Right renal pelvis (tissue), 4 donors: ENCODE measurements around the gene DYSF. TPM values are rescaled to one million over a fixed set of nuclear protein-coding genes. Genes with fewer than 3 reads are reported as not detected.

Experiments
- DNase-seq, 4 donors: peaks; one replicate each; pipeline ENCODE4 v3.0.0-alpha.2; 2013; ENCODE audit warnings: low read depth in 4 of 4, low spot score in 3 of 4, missing footprints in 1 of 4
- polyA plus RNA-seq, 4 donors: library from polyadenylated mRNA; unstranded; fragments of 120-200 nt; gene quantifications; one replicate each; pipeline ENCODE4 v1.2.1, GENCODE V29; 2013; ENCODE audit not compliant: insufficient read length in 4 of 4

DYSF gene
- polyA plus RNA-seq, 4 donors: 17.1 to 22.6 (median 18.4) TPM

DNA sequence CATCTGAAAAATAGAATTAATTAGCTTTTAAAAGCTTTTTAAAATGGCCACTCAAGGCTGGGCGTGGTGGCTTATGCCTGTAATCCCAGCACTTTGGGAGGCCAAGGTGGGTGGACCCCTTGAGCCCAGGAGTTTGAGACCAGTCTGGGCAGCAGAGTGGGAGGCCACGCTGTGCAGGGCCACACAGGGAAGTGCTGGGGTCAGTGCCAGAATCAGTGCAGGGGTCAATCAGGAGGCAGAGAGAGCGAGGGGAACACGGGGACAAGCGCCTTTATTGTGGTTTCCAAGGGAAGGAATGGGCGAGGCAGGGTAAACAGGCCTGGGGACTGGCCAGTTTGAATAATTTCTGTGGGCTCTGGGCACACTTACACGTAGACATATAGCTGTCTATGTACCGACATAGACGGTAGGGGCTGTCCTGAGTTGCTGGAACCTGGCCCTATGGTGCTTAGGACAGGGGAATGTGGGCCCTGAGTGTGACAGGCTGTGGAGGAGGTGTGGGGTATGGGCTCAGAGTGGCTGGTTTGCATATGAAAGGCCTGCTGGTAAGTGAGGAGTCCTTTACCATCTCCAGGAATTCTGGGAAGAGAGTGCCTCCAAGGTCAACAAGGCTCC lies 42.9 kb downstream of the DYSF start:
- no peak for DNase-seq

DNA sequence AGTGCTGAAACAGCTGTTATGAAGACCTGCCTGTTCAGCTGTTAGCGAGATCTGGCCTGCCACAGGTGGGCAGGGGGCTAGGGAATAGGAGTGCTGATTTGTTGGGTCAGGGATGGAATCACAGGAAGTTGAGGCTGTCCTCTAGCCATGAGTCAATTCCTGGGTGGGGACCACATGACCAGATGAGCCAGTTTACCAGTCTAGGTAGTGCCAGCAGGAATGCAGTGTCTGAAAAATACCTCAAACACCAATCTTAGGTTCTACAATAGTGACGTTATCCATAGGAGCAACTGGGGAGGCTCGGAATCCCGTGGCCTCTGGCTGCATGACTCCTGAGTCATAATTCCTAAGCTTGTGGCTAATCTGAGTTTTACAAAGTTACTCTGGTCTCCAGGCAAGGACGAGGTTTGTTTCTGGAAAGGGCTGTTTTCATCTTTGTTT lies 44.9 kb downstream of the DYSF start:
- no peak for DNase-seq

DNA sequence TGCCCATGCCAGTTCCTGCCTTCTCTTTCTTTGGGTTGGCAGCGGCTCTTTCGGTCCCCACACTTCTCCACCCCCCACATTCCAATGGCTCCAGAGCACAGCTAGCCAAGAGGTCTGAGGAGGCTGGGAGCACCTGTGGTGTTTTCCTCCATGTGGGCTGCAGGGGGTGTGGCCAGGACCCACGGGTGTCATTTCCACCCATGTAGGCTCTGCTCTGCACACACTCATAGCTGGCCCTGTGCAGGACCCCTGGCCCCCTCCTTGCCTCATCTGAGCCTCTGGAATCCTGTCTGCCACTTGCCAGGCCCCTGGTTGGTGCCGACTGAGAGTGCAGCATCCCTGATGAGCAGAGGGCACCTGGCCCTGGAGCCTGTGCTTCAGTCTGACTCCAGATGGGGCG lies 46.3 kb downstream of the DYSF start:
- DNase-seq: no peak

DNA sequence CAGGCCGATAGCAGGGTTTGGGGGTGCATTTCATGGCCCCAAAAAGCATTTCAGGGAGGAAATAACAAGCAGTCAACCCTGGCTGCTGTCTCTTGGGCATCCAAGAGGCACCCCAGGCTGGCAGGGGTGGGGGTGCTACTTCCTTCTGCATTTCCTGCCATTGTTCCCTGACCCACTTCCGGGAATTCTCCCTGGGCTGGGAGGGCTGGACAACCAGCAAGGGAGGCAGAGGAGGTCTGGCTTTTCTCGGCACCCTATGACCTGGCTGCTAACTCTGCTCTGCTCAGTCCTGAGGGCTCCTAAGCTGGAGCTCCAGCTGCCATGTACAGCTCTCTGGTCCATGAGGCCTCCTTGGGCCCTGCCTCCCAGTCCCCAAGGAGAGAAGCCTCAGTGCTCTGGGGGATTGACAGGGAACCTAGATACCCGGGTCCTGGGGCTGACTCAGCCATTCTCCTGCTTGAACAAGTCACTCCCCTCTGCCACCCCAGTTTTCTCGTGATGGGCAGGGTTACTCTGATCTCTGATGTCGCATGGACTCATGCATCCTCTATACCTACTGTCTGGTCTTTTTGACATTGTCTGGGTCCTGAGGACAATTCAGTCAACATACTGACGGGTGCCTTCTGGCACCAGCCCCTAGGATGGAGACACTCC lies 47.2 kb downstream of the DYSF start:
- DNase-seq: no peak

DNA sequence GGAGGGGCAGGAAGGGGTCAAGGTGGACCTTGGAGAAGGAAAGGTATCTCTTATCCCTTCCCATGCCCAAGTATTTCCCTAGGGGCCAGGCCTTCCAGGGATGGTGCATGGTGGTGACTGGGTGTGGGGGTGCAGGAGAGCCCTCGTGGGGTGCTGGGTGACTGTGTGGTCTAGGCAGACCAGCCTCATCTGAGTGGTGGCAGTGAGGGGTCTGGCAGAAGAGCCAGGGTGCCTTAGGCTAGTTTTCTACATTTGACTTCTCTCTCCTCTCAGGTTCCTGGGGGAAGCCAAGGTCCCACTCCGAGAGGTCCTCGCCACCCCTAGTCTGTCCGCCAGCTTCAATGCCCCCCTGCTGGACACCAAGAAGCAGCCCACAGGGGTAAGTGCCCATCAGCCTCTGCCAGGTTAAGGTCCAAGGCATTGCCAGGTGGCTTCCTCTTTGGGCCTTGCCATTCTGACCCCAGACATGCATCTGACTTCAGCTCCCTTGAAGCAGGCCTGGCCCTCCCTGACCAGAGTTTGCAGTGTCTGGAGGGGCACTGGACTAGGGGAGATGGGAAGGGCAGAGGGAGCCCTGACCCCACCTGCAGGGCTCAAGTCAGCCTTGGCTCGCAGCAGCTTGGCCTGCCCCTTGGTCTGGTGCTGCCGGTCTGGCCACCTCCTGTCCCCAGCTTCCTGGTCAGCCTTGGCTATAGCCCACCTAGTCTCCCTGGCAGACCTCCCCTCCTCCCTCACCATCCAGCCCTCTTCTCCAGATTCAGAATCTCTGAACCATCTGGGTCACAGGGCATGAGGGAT lies 49.8 kb downstream of the DYSF start:
- DNase-seq: no peak

DNA sequence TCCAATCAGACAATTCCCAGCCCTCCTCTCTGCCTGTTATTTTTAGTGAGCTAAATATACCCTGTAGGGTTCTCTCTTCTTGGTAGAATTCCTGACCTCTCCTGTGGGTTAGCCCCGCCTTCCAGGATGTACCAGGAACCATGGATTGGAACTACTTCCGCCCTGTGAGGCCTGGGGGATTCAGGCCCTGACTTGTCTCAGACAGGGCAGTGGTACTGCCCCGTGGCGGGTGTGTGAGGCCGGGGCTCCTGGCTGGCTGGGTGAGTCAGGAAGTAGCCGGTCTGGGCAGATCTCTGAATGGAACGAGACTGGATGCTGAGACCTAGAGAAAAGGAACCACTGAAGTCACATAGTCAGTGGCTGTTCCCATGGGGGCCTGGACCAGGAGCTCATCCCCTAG lies 50.5 kb downstream of the DYSF start:
- DNase-seq: no peak

DNA sequence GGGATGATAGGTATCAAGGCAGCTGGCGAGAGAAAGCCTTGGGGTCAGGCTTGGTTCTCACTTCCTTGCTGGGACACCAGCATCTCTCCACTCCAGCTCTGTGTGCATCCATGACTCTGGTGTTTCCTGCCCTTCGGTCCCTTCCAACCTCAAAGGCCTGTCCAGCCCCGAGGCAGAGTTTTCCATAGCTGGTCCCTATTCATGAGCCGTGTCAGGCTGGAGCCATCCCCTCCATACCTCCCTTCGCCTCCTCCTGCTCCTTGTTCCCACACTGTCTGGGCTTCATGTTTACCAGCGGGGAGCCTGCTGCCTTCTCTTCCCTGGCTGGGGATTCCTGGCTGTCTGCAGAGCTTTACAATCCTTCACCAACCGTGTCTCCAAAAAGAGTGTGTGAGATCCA lies 51.2 kb downstream of the DYSF start:
- DNase-seq: no peak

DNA sequence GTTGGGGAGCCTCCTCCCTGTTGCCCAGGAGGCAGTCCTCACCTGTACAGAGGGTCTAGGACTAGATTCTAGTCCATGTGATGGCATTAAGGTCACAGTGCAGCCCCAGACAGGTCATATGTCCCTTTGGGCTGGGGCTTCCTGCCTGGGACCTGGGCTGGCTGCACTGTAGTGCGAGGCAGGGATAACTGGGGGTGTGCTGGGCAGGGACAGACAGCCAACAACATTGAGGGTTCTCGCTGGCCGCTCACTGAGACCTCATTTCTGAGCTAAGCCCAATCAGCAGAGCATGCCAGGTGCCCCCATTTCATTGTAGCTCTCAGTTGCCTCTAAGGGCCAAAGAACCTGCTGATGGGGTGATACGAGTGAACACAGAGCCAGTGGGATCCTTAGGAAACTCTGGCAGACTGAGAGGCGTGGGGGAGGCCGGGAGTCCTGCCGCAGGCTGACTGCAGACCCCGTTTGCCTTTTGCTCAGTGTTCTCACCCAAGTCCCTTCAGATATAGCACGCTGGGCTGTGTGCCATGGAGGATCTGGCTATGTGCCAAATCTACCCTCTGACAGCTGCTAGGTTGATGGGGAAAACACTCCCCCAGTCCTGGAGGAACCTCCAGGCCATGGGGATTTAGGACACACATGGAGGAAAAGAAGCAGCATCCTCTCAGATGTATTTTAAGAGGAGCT lies 51.9 kb downstream of the DYSF start:
- DNase-seq: no peak

DNA sequence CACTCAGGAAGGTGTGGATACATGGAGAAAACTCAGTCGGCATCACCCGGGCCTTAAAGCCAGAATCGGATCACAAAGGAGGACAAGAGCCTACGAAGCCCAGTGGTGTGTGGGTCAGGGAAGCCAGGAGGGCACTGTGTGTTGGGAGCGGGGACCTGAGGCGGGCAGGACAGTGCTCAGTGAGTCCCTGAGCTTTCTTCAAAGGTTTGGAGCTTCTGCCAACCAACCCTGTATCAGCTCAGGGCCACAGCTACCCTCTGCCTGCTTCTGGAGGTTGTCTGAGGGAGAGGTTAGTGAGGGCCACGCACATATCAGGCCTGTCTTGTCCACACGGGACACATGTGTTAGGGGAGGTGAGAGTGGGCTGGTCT lies 52.4 kb downstream of the DYSF start:
- no peak for DNase-seq

DNA sequence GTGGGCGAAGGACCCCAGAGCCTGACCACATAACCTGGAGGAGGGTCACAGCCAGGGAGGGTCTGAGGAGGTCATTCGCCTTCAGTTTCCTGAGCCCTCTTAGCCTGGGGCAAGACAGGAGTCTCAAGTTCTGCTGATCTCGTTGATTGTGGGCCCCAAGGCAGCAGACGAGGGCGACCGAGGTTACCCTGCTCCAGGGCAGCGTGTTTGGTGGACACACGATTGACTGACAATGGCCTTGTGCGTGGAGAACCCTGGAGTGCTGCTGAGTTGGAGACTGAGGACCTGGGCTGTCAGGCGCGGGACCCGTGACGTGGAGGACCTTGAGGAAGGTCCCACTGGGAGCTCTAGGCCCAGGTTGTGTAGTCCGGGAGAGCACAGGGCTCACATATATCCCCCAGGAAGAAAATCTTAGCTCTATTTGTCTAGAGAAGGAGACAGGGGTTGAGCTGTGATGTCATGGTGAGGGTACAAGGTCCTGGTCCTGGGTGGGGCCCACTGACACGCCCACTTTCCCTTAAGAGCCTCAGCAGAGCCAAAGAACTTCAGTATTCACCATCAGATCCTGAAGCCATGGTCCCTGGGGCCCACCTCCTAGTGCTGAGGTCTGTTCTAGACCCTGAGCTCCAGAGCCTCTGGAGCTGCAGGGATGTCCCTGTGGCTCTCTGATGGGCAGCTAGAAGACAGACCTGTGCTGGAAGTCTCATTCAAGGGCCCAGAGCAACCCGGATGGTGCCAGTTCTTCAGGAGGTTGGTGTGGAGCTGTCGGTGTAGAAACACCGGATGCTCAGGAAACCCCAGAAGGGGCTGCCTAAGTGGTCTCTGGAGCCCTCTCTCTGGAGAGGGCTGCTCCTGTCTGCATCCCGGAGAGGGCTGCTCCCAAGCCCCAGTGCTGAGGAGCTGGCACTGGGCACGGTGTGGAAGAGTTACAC lies 53.1 kb downstream of the DYSF start:
- DNase-seq: no peak

DNA sequence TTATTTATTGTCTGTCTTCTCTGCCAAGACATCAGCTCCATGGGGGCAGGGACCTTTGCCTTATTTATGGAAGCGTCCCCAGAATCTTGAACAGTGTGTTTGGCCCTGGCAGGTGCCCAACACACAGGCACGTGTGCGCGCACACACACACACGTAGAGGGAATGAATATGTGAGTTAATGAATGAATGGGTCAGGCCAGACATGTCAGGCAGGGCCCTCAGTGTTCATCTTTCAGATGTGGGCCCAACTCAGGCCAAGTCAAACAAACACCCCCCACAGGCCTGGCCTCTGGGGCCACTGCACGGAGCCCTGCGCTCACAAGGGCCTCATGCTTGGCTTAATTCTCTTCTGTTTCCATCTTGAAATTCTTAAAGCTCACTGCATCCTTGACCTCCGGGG lies 54.1 kb downstream of the DYSF start:
- DNase-seq: no peak

DNA sequence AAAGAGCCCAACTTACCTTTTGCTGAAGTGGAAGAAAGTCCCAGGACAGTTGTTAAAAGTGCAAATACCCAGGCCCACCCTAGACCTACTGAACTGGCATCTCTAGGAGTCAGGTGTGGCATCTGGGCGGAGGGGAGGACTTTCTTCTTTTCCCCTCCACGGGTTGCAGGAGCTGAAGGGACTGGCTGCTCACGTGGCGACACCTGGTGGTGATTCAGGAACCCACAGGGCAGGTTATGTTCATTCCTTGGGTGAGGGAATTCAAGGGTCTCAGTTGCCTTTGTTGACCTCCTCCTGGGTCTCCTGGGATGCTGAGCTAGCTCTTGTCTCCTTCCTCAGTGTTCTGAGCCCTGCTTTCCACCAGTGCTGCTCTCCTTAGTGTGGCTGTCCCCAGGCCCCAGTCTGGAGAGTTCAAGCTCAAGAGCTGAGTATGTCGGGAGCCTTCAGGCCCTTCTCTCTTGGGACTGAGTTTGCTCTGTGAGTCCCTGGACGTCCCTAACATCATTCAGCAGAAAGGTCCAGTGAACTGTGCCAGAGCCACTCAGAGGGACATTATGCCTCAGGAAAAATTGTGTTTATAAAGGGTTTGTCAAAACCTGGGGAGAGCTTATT lies 56.9 kb downstream of the DYSF start:
- peak; percentile 8 to 32 (median 20) for DNase-seq

DNA sequence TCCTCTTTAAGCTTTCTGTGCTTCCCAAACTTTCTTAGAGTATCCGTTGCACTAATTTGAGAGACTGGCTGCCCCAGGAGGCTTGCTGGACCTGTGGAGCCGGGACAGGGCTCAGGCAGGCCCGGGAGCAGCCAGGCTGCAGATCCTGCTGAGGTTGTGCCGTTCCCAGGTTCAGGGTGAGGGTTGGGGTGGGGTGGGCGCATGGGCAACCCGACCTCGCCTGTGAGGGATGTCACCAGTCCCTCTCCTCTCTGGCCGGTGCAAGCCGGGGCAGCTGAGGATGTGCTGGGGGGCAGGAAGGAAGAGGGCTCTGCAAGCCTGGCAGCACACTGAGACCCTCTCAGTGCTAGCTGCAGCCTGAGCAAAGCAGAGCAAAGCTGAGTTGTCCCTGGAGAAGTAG lies 57.6 kb downstream of the DYSF start:
- no peak for DNase-seq

DNA sequence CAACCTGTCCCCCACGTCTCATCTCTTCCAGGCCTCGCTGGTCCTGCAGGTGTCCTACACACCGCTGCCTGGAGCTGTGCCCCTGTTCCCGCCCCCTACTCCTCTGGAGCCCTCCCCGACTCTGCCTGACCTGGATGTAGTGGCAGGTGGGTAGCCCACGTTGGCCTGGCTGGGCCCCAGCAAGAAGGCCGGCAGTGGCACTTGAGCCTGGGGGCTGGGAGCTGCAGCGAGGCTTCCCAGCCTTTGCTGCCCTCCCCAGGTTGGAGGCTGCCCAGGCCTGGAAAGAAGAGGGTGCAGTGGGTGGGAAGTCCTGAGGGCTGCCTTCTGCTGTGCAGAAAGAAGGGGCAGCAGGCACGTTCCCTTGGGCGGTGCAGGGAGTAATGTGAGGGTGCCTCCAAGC lies 58.4 kb downstream of the DYSF start:
- no peak for DNase-seq

DNA sequence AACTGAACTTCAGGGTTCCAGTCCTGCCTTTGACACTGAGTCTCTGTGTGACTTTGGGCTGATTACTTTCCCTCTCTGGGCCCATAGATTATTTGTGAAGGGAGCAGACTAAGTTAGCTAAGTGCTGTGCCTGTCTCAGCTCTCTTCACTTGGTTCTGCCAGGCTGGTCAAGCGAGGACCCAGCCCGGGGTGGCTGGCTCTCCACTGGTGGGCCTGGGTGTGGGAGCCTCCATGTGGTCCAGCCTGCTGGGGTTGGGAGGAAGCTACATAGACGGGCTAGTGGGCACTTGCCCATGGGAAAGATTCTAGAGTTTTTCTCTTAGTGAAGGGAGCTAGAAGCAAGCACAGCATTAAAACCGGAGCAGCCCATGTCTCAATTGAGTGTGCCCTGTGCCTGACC lies 59.0 kb downstream of the DYSF start:
- DNase-seq: no peak

DNA sequence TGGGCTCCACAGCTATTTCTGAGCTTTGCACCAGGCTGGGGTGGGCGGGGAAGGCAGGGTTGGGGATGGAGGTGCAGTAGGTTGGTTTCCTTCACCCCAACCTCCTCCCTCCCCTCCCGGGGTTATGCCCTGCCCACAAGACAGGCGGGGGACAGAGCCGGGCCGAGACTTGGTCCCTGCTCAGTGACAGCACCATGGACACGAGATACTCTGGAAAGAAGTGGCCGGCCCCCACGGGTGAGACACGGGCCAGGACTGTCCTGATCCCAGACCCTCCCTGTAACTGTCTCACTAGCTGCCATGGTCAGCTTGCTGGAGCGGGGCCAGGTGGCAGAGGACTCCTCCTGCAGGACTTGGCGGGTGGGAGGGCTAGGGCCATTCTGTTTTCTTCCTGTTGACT lies 59.7 kb downstream of the DYSF start:
- no peak for DNase-seq

DNA sequence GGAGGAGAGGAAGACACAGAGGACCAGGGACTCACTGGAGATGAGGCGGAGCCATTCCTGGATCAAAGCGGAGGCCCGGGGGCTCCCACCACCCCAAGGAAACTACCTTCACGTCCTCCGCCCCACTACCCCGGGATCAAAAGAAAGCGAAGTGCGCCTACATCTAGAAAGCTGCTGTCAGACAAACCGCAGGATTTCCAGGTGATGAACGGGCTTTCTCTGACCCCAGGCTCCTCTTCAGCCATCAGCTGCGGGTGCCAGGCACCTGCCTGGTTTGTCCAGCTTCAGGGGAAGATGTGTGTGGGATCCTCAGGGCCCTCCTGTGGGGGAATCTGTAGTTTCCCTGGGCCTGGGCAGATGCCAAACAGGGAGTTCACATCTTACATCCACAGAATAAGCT lies 60.4 kb downstream of the DYSF start:
- DNase-seq: no peak

DNA sequence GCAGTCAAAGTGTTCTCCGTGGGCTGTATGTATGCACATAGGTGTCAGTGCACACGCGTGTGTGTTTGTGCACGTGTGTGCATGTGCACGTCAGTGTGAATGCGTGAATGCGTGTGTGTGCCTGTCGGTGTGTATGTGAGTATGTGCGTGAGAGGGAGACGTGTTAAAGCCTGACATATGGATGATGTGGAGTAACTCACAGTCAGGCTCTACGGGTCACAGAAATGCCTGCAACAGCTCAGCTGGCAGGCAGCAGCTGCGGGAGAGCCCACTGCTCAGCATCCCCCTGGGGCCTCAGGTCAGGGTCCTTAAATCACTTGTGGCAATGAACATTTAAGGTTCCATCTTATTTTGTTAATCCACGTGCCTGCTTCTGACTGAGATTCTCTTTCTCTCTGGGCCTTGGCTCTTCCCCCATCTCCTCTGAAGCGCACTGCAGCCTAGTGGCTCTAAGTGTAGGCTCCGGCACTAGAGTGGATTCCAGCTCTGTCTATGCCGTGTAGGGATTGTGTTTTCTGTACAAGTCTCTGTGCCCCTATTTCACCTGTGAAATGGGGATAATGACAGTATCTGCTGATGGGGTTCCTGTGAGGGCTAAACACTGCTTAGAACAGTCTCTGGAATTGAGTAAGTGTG lies 63.0 kb downstream of the DYSF start:
- DNase-seq: no peak

DNA sequence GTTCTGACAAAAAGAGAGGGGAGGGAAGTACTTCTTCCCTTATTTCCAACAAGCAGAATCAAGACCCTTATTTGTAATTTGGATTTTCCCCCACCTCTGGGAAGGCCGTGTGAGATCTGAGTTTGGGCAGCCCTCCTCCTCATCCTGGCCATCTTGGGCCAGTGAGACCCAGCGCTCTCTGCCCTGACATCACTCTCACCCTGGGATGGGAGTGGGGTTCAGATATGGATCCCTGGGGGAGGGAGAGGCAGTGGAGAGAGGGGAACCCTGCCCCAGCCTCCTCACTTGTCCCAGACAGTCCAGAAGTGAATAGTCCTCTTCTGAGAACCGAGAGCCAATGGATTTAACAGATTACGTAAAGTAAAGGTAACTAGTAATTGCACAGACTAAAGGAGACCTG lies 64.5 kb downstream of the DYSF start:
- no peak for DNase-seq
